SHP77 (cell line): ENCODE data around the gene PTPRA.
A peak's percentile ranks its signal among the peaks of the same experiment; 100 is the strongest.

Experiments
- DNase-seq, 2 experiments: peaks; one replicate each; lab custom pipeline; 2025; lab: John Stamatoyannopoulos, UW

PTPRA gene

GRCh38 chr20:2849529-2849928 lies 23.8 kb upstream of the PTPRA start:
- DNase-seq, result no peak

- DNase-seq, result no peak
These were observed 22.2 kb upstream of the PTPRA start for GRCh38 chr20:2851086-2851485.

DNA sequence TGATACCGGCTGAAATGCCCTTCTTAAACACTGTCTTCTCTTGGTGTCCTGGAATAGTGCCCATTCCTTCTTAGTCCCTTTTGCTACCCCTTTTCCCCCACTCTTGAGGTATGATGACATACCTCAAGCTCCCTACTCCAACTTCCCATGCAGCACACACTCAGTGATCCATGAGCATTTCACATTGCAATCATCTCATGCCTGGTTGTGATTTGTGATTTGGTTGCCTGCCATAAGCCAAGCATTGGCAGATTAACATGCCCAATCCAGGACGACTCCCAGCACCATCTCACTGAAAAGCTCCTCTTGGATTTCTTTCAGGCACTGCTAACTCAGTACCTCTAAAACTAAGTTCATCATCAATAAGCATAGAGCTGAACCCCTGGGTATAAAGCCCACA lies 14.7 kb upstream of the PTPRA start:
- no peak for DNase-seq

GRCh38 chr20:2859330-2860121 lies 13.8 kb upstream of the PTPRA start:
- no peak for DNase-seq

- no peak for DNase-seq
These were observed 8.7 kb upstream of the PTPRA start for GRCh38 chr20:2864626-2865025.

DNA sequence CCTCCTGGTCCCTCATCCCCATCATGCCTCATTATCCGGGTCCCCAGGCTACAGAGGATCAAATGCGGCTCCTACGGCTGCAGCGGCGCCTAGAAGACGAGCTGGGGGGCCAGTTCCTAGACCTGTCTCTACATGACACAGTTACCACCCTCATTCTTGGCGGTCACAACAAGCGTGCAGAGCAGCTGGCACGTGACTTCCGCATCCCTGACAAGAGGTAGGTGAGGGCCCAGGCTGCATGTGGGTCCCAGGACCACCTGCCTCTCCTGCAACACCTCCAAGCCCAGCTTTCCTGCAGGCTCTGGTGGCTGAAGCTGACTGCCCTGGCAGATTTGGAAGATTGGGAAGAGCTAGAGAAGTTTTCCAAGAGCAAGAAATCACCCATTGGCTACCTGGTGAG lies 8.2 kb upstream of the PTPRA start:
- DNase-seq, result no peak

GRCh38 chr20:2865630-2866029 lies 7.7 kb upstream of the PTPRA start:
- no peak for DNase-seq

DNA sequence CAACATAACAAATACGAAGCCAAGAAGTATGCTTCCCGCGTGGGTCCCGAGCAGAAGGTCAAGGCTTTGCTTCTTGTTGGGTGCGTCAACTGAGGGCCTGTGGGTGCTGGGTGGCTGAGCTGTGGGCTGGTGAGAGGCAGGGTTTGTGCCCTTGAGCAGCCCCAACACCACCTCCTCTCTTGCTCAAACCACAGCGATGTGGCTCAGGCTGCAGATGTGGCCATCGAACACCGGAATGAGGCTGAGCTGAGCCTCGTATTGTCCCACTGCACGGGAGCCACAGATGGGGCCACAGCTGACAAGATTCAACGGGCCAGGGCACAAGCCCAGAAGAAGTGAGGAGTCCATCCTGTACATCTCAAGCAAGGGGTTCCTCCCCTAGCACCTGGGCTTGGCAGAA lies 7.0 kb upstream of the PTPRA start:
- no peak for DNase-seq

DNA sequence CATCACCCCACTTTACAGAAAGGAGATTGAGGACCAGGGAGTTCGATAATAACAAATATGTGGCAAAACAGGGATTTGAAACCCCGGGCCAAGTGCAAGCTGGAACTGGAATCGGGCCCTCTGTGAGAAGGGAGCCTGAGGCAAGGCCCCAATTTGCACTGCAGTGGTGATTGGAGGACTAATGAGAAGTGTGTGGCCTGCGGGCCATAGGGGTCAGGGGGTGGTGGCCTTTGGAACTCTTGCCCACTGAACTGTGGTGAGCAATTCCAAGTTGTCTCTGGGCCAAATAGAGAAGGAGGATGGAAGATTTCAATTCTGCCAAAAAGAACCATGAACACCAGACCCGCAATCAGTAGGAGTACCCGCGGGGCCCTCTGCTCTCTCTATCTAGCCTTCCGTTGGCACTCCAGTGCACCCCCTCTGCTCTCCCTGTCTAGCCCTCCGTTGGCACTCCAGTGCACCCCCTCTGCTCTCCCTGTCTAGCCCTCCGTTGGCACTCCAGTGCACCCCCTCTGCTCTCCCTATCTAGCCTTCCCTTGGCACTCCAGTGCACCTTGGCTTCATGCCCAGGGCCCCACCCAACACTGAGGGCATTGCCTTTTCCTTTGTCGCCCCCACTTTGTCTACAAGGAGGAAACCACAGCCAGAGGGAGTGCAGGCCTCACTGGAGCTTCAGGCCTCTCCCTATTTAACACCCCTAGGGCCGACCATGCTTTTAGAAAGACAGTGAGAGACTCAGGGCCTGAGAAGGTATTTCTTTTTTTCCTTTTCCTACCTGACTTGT lies 6.0 kb upstream of the PTPRA start:
- no peak for DNase-seq

DNA sequence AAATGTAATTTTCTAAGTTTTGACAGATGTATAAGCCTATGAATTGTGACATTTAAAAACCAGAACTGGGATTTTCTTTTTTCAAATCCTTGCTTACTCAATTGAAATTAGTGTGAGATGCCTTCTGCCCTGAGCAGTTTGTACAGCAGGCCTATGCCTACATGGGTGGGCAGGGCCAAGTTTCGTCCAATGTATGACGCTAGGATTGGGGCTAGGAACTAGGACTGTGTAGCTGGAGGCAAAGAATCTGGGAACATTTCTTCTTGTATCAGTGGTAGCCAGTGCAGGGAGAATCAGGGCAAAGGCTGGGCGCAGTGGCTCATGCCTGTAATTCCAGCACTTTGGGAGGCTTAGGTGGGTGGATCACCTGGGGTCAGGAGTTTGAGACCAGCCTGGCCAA lies 3.9 kb upstream of the PTPRA start:
- DNase-seq, result no peak

- no peak for DNase-seq
These were observed 2.2 kb upstream of the PTPRA start for GRCh38 chr20:2871111-2871465.

- no peak for DNase-seq
These were observed 1.4 kb upstream of the PTPRA start for GRCh38 chr20:2871661-2872458.

DNA sequence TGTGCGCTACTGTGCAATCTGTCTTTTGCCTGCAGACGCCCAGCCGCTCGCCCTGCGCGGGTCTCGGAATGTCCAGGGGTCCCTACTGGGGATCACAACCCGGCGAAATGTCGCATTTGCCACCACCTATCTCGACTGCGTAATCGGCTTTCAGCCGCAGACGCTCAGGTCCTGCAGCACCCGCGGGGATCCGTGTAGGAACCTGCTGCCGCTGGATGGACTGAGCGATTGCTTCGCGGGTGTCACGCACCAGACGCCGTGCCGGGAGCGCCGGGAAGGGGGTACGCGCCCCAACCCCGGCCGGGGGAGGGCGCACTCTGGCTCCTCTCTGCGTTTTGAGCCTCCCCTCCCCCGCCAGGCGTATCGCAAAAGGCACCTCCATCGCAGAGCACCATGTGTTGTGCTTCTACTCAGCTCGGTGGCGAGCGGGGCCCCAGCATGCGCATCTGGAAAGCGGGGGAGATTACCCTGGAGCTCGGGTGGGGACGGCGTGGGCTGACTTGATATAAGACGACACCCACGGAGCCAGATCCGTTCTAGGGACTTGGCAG lies 747 bp upstream of the PTPRA start:
- peak; percentile 18 to 60 for DNase-seq

DNA sequence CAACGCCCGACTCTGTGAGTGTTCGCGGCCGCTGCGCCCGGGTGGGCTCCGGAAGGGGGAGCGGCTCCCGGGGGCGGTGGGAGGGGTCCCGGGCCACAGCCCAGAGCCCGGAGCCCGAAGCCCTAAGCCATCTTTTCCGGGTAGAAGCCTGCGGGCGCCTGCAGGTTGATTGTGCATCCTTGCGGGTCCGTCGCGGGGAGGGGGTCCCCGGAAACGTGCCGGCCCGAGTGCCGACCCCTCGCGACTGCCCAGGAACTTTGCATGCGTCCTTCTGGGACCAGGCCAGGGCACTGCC lies 413 bp downstream of the PTPRA start:
- no peak for DNase-seq

- peak in 1 of 2 experiments; percentile 12 for DNase-seq
These were observed 1.2 kb downstream of the PTPRA start for GRCh38 chr20:2874456-2874855.

GRCh38 chr20:2875690-2876203 lies 2.5 kb downstream of the PTPRA start:
- DNase-seq, result no peak

GRCh38 chr20:2878515-2878914 lies 5.2 kb downstream of the PTPRA start:
- DNase-seq, result no peak

DNA sequence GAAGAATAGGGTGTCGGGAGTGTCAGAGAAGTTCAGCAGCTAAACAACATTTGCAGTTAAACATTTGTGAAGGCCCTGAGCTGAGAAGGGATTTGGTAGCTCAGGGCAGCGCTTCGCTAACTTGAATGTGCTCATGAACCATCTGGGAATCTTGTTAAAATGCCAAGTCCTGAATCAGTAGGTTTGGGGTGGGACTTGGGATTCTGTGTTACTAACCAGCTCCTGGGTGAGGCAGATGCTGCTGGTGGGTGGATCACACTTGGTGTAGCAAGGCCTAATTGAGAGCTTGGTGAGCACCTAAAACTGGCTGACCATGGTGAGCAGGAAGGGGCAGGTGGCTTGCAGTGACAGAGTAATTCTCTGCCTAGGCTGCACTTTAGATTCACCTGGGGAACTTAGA lies 5.9 kb downstream of the PTPRA start:
- no peak for DNase-seq

DNA sequence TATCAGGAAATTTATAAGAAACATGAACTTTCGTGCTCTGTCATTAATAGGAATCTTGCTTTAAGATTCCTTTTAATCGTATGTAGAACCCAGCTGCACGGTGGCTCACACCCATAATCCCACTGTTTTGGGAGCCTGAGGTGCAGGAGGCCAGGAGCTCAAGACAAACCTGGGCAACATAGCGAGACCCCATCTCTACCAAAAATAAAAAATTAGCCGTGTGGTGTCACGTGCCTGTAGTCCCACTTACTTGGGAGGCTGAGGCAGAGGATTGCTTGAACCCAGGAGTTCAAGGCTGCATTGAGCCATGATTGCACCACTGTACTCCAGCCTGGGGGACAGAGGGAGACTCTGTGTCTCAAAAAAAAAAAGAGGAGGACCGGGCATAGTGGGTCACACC lies 7.4 kb downstream of the PTPRA start:
- DNase-seq, result no peak

DNA sequence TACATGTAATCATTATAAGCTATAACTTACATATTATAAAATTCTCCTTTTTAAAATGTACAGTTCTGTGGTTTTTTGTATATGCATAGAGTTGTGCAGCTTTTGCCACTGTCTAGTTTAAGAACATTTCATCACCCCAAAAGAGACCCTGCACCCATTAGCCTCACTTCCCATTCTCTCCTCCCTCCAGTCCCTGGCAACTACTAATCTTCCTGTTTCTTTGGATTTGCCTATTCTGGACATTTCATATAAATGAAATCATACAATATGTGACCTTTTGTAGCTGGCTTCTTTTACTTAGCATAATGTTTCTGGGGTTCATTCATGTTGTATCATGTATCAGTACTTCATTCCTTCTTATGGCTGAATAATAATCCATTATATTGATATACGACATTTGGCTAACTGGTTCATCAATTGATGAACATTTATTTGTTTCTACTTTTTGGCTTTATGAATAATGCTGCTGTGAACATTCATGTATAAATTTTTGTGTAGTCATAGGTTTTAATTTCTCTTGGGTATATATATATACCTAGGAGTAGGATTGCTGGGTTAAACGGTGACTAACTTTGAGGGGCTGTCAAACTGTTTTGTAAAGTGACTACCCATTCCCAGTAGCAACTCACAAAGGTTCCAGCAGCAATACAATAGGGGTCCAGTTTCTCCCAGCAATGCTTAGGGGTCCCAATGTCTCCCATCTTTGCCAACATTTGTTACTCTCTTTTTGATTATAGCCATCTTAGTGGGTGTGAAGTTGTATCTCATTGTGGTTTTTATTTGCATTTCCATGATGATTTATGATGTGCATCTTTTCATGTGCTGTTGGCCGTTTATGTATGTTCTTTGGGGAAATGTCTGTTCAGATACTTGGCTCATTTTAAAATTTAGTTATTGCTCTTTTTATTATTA lies 10.7 kb downstream of the PTPRA start:
- DNase-seq, result no peak

DNA sequence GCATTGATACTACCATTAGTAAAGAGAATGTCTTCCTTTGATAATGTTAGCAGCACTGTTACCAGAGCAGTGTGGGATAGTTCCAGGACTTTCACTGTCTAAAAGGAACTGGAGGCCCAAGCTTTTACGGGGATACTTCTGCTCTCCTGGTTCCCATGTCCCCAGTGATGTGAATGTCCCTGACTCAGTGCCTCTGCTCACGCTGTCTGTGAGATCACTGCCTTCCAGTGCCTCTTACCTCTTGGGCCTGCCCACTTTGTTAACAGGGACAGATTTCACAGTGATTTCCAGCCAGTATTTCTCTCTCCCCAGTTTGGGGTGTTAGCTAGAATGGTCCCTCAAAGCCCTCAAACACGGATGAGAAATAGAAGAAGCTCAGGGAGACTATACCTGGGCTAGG lies 14.4 kb downstream of the PTPRA start:
- no peak for DNase-seq
